Natural killer cell (primary cell): ENCODE results near the gene CCL26. TPM values are rescaled to one million over a fixed set of nuclear protein-coding genes. Genes with fewer than 3 reads are reported as not detected.

Experiments
- ATAC-seq, 3 donors: fragments of 150-1000 bp in 2 of 3; fragments of 200-7000 bp in 1 of 3; cut with Tn5 transposase; 1 replicate in 1 of 3; 2 replicates in 2 of 3; pipeline ENCODE4 v1.10.0; 2021; ENCODE audit warnings: mild to moderate bottlenecking in 2 of 3, moderate library complexity in 2 of 3
- DNase-seq, 2 donors: peaks; one replicate each; pipeline versions ENCODE4 v3.0.0 to v3.0.0-alpha.2; 2013 to 2021; ENCODE audit warnings: mixed read lengths in 1 of 2
- H3K27ac ChIP-seq: one replicate; pipeline ENCODE4 v1.5.1; 2013; ENCODE audit warnings: mild to moderate bottlenecking, low read length
- H3K27me3 ChIP-seq: one replicate; pipeline ENCODE4 v1.6.1; 2013; ENCODE audit warnings: low read length; ENCODE audit not compliant: control insufficient read depth, insufficient read depth
- H3K36me3 ChIP-seq: one replicate; pipeline ENCODE4 v1.6.1; 2013; ENCODE audit warnings: low read length; ENCODE audit not compliant: control insufficient read depth, insufficient read depth
- H3K4me1 ChIP-seq: one replicate; pipeline ENCODE4 v1.6.1; 2013; ENCODE audit warnings: low read length; ENCODE audit not compliant: control insufficient read depth, insufficient read depth
- H3K4me3 ChIP-seq: one replicate; pipeline ENCODE4 v1.5.1; 2013; ENCODE audit warnings: low read length
- H3K9me3 ChIP-seq: one replicate; pipeline ENCODE4 v1.6.1; 2013; ENCODE audit warnings: low read length; ENCODE audit not compliant: control insufficient read depth, insufficient read depth
- H3K27ac Mint-ChIP-seq, 2 donors: one replicate each; pipeline ENCODE4 v1.8.0; 2022; ENCODE audit warnings: mild to moderate bottlenecking in 2 of 2, mixed read lengths in 2 of 2, moderate library complexity in 1 of 2
- H3K27me3 Mint-ChIP-seq, 2 donors: one replicate each; pipeline ENCODE4 v1.8.0; 2022; ENCODE audit warnings: low read depth in 2 of 2, mixed read lengths in 2 of 2
- H3K36me3 Mint-ChIP-seq: one replicate; pipeline ENCODE4 v1.8.0; 2022; ENCODE audit warnings: mixed read lengths
- H3K4me1 Mint-ChIP-seq, 2 donors: one replicate each; pipeline ENCODE4 v1.8.0; 2022; ENCODE audit warnings: mixed read lengths in 2 of 2
- H3K4me3 Mint-ChIP-seq: one replicate; pipeline ENCODE4 v1.8.0; 2022; ENCODE audit warnings: mild to moderate bottlenecking, moderate library complexity, mixed read lengths
- H3K9me3 Mint-ChIP-seq, 2 donors: one replicate each; pipeline ENCODE4 v1.8.0; 2022; ENCODE audit warnings: mixed read lengths in 2 of 2
- WGBS: methylation state at CpG from one replicate; pipeline ENCODE4 v1.1.7; 2013; ENCODE audit warnings: missing lambda C conversion rate; ENCODE audit not compliant: insufficient coverage; 5-methylcytosine and 5-hydroxymethylcytosine counted together
- intact Hi-C: fragments of 100-400 bp; cut with micrococcal nuclease; formaldehyde crosslinking; loops from one replicate; pipeline ENCODE4 v1.14.2; 2022
- total RNA-seq, 4 donors: library from RNA; stranded (reverse); fragments of 120-200 nt in 1 of 4; gene quantifications; one replicate each; pipeline versions ENCODE4 v1.2.3 to v1.2.4, GENCODE V29; 2013 to 2022
- TF ChIP-seq, protein P1 (sequence below): fragments of 200-600 bp; IDR thresholded peaks from one replicate; pipeline ENCODE4 v1.8.0; 2022; ENCODE audit warnings: antibody characterized with exemption

The CCL26 gene
- total RNA-seq, 3 donors from 2014 or later (not counting 1 experiment from before 2014, with no cell fraction given): not detected

DNA sequence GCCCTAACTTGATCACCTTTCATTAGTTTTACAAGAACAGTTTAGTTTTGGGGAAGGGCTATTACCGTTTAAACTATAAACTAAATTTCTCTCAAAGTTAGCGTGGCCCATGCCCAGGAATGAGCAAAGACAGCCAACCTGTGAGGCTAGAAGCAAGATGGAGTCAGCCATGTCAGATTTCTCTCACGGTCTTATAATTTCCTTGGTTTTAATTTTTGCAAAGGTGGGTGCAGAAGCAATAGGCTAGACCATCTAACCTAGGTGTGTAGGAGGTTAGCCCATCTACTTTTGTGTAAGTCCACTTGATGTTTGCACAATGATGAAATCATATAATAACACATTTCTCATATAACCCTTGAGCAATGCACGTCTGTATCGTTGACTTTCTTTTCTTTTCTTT, 32.7 kb upstream of the CCL26 start:
- 71% methylated on average over 5 of the region's 5 CpGs for WGBS
- intact Hi-C loops: no loop called here
- TF ChIP-seq, protein P1, sequence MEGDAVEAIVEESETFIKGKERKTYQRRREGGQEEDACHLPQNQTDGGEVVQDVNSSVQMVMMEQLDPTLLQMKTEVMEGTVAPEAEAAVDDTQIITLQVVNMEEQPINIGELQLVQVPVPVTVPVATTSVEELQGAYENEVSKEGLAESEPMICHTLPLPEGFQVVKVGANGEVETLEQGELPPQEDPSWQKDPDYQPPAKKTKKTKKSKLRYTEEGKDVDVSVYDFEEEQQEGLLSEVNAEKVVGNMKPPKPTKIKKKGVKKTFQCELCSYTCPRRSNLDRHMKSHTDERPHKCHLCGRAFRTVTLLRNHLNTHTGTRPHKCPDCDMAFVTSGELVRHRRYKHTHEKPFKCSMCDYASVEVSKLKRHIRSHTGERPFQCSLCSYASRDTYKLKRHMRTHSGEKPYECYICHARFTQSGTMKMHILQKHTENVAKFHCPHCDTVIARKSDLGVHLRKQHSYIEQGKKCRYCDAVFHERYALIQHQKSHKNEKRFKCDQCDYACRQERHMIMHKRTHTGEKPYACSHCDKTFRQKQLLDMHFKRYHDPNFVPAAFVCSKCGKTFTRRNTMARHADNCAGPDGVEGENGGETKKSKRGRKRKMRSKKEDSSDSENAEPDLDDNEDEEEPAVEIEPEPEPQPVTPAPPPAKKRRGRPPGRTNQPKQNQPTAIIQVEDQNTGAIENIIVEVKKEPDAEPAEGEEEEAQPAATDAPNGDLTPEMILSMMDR: no peak
- peaks cover 9% of the 10 kb centered on the region for H3K36me3 Mint-ChIP-seq
- no peak for DNase-seq
- H3K36me3 ChIP-seq: no peaks in the 10 kb centered on the region
- peaks cover 0 to 3% of the 10 kb centered on the region in 2 donors for H3K27me3 Mint-ChIP-seq
- no peak for ATAC-seq
- no peak overlapping the region for H3K27ac Mint-ChIP-seq
- no peaks in the 10 kb centered on the region for H3K4me1 Mint-ChIP-seq
- no peaks in the 10 kb centered on the region for H3K4me1 ChIP-seq
- no peak overlapping the region for H3K27ac ChIP-seq
- H3K9me3 ChIP-seq: peaks cover 13% of the 10 kb centered on the region
- no peak overlapping the region for H3K4me3 ChIP-seq
- H3K4me3 Mint-ChIP-seq: no peak overlapping the region
- H3K27me3 ChIP-seq: no peaks in the 10 kb centered on the region
- H3K9me3 Mint-ChIP-seq: peaks cover 0 to 5% of the 10 kb centered on the region in 2 donors

DNA sequence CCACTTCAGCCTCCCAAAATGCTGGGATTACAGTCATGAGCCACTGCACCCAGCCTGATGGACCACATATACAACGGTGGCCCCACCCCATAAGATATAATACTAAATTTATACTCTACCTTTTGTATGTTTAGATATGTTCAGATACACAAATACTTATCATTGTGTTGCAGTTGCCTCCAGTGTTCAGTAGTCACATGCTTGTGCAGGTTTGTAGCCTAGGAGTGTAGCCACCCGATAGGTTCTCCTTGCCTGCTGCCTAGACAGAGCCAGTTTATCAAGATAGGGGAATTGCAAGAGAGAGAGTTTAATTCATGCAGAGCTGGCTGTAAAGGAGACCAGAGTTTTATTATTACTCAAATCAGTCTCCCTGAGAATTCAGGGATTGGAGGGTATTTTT, 32.0 kb upstream of the CCL26 start:
- H3K27ac ChIP-seq: no peak overlapping the region
- Mint-ChIP-seq H3K4me1 (no peaks in the 10 kb centered on the region), H3K4me3 (no peak overlapping the region), H3K27me3 (peaks cover 0 to 3% of the 10 kb centered on the region in 2 donors), H3K9me3 (peaks cover 0 to 5% of the 10 kb centered on the region in 2 donors), H3K27ac (no peak overlapping the region), H3K36me3 (peaks cover 9% of the 10 kb centered on the region)
- H3K4me3 ChIP-seq: no peak overlapping the region
- ATAC-seq (no peak), DNase-seq (no peak)
- intact Hi-C loops: no loop called here
- WGBS: 100% methylated on average over 1 of the region's 2 CpGs
- TF ChIP-seq, protein P1: no peak
- no peaks in the 10 kb centered on the region for H3K4me1 ChIP-seq
- H3K36me3 ChIP-seq: no peaks in the 10 kb centered on the region
- H3K9me3 ChIP-seq: peaks cover 13% of the 10 kb centered on the region
- H3K27me3 ChIP-seq: no peaks in the 10 kb centered on the region

DNA sequence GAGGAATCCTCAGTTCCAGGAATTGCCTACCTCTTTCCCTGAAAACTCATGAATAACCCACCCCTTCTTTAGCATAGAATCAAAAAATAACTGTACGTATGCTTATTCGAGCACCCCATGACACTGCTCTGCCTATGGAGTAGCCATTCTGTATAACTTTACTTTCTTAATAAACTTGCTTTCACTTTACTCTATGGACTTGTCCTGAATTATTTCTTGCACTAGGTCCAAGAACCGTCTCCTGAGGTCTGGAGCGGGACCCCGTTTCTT, 30.5 kb upstream of the CCL26 start:
- Histone ChIP-seq H3K9me3 (peaks cover 13% of the 10 kb centered on the region), H3K27me3 (no peaks in the 10 kb centered on the region), H3K4me3 (no peak overlapping the region), H3K4me1 (no peaks in the 10 kb centered on the region), H3K36me3 (no peaks in the 10 kb centered on the region), H3K27ac (no peak overlapping the region)
- Mint-ChIP-seq H3K9me3 (peaks cover 0 to 5% of the 10 kb centered on the region in 2 donors), H3K4me1 (peaks cover 0 to 9% of the 10 kb centered on the region in 2 donors), H3K27ac (no peak overlapping the region), H3K4me3 (no peak overlapping the region), H3K36me3 (peaks cover 9% of the 10 kb centered on the region), H3K27me3 (peaks cover 0 to 3% of the 10 kb centered on the region in 2 donors)
- intact Hi-C loops: no loop called here
- TF ChIP-seq, protein P1: no peak
- ATAC-seq (no peak), DNase-seq (no peak)
- WGBS: 100% methylated on average over 3 of the region's 5 CpGs

DNA sequence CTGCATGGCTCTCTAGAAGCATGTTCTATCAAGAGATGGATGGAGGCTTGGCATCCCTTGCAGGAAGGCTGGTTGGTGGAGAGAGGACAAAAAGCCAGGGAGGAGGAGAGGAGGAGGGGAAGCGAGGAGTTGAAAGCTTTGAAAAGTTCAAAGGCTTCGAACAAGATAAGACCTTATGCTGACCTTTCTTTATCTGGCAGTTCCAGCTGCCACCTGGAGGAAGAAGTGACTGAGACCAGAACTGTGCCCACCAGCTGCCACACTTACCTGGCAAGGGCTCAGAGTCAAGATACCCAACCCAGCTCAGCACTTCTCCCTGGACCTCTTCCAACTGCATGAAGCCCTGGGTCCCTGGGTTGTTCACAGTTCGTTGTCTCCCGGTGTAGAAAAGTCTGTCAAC, 26.8 kb upstream of the CCL26 start:
- DNase-seq (no peak), ATAC-seq (no peak)
- Histone ChIP-seq H3K4me3 (no peak overlapping the region), H3K9me3 (no peaks in the 10 kb centered on the region), H3K27me3 (no peaks in the 10 kb centered on the region), H3K4me1 (no peaks in the 10 kb centered on the region), H3K27ac (no peak overlapping the region), H3K36me3 (no peaks in the 10 kb centered on the region)
- H3K9me3 Mint-ChIP-seq: no peaks in the 10 kb centered on the region
- H3K4me1 Mint-ChIP-seq: peaks cover 0 to 9% of the 10 kb centered on the region in 2 donors
- H3K27me3 Mint-ChIP-seq: peaks cover 0 to 3% of the 10 kb centered on the region in 2 donors
- intact Hi-C loops: no loop called here
- H3K36me3 Mint-ChIP-seq: no peaks in the 10 kb centered on the region
- 54% methylated on average over 4 of the region's 4 CpGs for WGBS
- TF ChIP-seq, protein P1: no peak
- H3K4me3 Mint-ChIP-seq: no peak overlapping the region
- no peak overlapping the region for H3K27ac Mint-ChIP-seq
